GM23248 (cell line): ENCODE measurements around the gene LDLRAD3. TPM values are rescaled to one million over a fixed set of nuclear protein-coding genes. Genes with fewer than 3 reads are reported as not detected.

Experiments used
- DNase-seq: peaks from one replicate; pipeline ENCODE4 v3.0.0-alpha.2; 2015
- H2AFZ ChIP-seq: fragments of 200-600 bp; sonication (generic); 2 replicates; pipeline ENCODE4 v1.6.1; 2016; ENCODE audit warnings: antibody characterized with exemption
- H3F3A ChIP-seq: fragments of 200-600 bp; sonication (generic); 2 replicates; pipeline ENCODE4 v1.6.1; 2016; ENCODE audit warnings: mild to moderate bottlenecking, antibody characterized with exemption, mixed run types; ENCODE audit not compliant: insufficient read depth
- H3K27ac ChIP-seq: fragments of 200-600 bp; sonication (generic); 2 replicates; pipeline ENCODE4 v1.5.1; 2016; ENCODE audit warnings: mild to moderate bottlenecking
- H3K27me3 ChIP-seq: fragments of 200-600 bp; sonication (generic); replicated peaks from 2 replicates; pipeline ENCODE4 v1.6.1; 2016; ENCODE audit warnings: mild to moderate bottlenecking; ENCODE audit not compliant: insufficient read depth
- H3K36me3 ChIP-seq: fragments of 200-600 bp; sonication (generic); 2 replicates; pipeline ENCODE4 v1.6.1; 2016; ENCODE audit warnings: low read depth, mild to moderate bottlenecking
- H3K4me1 ChIP-seq: fragments of 200-600 bp; sonication (generic); 2 replicates; pipeline ENCODE4 v1.6.1; 2016; ENCODE audit warnings: mild to moderate bottlenecking; ENCODE audit not compliant: insufficient read depth
- H3K4me2 ChIP-seq: fragments of 200-600 bp; sonication (generic); one replicate; pipeline ENCODE4 v1.6.1; 2016; ENCODE audit warnings: mild to moderate bottlenecking; ENCODE audit not compliant: unreplicated experiment
- H3K4me3 ChIP-seq: fragments of 200-600 bp; sonication (generic); 2 replicates; pipeline ENCODE4 v1.5.1; 2016; ENCODE audit warnings: mild to moderate bottlenecking
- H3K79me2 ChIP-seq: fragments of 200-600 bp; sonication (generic); 2 replicates; pipeline ENCODE4 v1.6.1; 2016; ENCODE audit warnings: mild to moderate bottlenecking; ENCODE audit not compliant: insufficient read depth
- H3K9ac ChIP-seq: fragments of 200-600 bp; sonication (generic); 2 replicates; pipeline ENCODE4 v1.6.1; 2016; ENCODE audit warnings: mild to moderate bottlenecking
- H3K9me2 ChIP-seq: fragments of 200-600 bp; sonication (generic); 2 replicates; pipeline ENCODE4 v1.6.1; 2016; ENCODE audit warnings: mixed run types, mild to moderate bottlenecking, moderate library complexity; ENCODE audit not compliant: insufficient read depth
- H3K9me3 ChIP-seq: fragments of 200-600 bp; sonication (generic); one replicate; pipeline ENCODE4 v1.6.1; 2017; ENCODE audit warnings: low read depth
- H4K20me1 ChIP-seq: fragments of 200-600 bp; sonication (generic); 2 replicates; pipeline ENCODE4 v1.6.0; 2016; ENCODE audit not compliant: insufficient read depth
- EZH2 ChIP-seq: fragments of 200-600 bp; sonication (generic); IDR thresholded peaks from 2 replicates; pipeline ENCODE4 v1.6.1; 2018; ENCODE audit warnings: antibody characterized with exemption, mild to moderate bottlenecking; ENCODE audit not compliant: insufficient read depth, poor library complexity, severe bottlenecking
- EZH2phosphoT487 ChIP-seq: fragments of 200-600 bp; sonication (generic); IDR thresholded peaks from 2 replicates; pipeline ENCODE4 v1.6.1; 2018; ENCODE audit warnings: antibody characterized with exemption, moderate library complexity, mild to moderate bottlenecking, low read depth; ENCODE audit not compliant: insufficient read depth
- WGBS, 2 experiments: methylation state at CpG; one replicate each; pipeline ENCODE4 v1.1.6; 2015 to 2017; ENCODE audit warnings: low lambda C conversion rate in 2 of 2, low coverage in 1 of 2; ENCODE audit errors: missing lambda C conversion rate in 2 of 2; 5-methylcytosine and 5-hydroxymethylcytosine counted together
- in situ Hi-C: fragments of 300-500 bp; cut with MboI; formaldehyde crosslinking; loops from 2 replicates; pipeline ENCODE4 v1.15.0; 2020
- polyA plus RNA-seq: library from polyadenylated mRNA; unstranded; fragments of >200 nt; fragmentation: Nextera tagmentation; extraction: Ambion mirVana; gene quantifications from 2 replicates; pipeline ENCODE4 v1.2.1, GENCODE V29; 2016
- total RNA-seq: library from RNA; depleted of rRNA; stranded (reverse); fragments of >200 nt; shearing (Covaris generic); gene quantifications from 2 replicates; pipeline ENCODE4 v1.2.3, GENCODE V29; 2014

The LDLRAD3 gene
- total and polyA plus RNA-seq, 2 experiments from 2014 or later, result 6.2 to 6.6 TPM

DNA sequence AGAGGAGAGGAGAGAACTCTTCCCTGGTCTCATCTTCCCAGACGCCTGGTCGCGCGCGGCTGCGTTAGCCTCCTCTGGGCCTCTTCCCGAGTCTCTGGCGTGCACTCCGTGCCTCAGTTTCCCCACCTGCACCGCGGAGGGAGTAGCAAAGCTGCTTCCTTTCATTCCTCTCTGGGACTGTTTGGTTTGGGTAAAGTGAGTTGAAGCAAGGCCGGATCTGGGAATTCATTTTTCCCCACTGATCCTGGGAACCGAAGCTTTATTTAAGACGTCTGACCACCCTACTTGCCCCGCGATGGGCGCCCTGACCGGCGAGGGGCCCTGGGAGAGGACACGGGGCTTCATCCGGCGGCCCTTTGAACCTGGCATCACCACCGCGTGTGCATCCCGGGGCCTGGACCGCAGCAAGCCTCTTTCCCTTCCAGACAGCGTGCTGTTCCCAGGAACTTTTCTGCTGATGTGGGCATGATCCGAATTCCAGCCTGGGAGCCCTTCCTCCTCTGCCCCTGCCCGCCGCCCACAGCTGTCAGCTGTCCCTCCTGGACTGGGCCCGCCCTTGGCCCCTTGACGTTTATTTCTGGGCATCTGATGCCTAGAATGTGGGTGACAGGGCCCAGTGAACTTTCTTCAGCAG is 758 bp downstream of the LDLRAD3 start:
- Histone ChIP-seq H3K27ac (peak overlapping the region; percentile 29), H2AFZ (peak overlapping the region; percentile 87), H3K27me3 (0 out of 2 replicates have a peak, but pooled peaks cover 5% of the 10 kb centered on the region), H3K9me2 (no peaks in the 10 kb centered on the region), H3K9me3 (no peaks in the 10 kb centered on the region), H3K4me3 (peak overlapping the region; percentile 87), H3K36me3 (no peaks in the 10 kb centered on the region), H3K79me2 (peaks cover 20% of the 10 kb centered on the region), H4K20me1 (no peaks in the 10 kb centered on the region), H3K9ac (peak overlapping the region; percentile 79), H3F3A (peaks cover 8% of the 10 kb centered on the region; the same call in 1 of the 2 replicates), H3K4me1 (peaks cover 10% of the 10 kb centered on the region; the same call in 1 of the 2 replicates), H3K4me2 (peak overlapping the region; percentile 84)
- no peak for TF ChIP-seq EZH2
- no peak for TF ChIP-seq EZH2phosphoT487
- DNase-seq, result peak; percentile 59
- 1 to 2% methylated on average over 32 of the region's 32 CpGs for WGBS, 2 experiments
- in situ Hi-C loops, result no loop called here

- Histone ChIP-seq H3K27ac (no peak overlapping the region), H3K79me2 (peaks cover 23% of the 10 kb centered on the region), H4K20me1 (no peaks in the 10 kb centered on the region), H3K9ac (peak overlapping the region; percentile 79), H2AFZ (peak overlapping the region; percentile 87), H3K9me3 (no peaks in the 10 kb centered on the region), H3K27me3 (0 out of 2 replicates have a peak, but pooled peaks cover under 1% of the 10 kb centered on the region), H3K4me3 (peak overlapping the region; percentile 87), H3K36me3 (no peaks in the 10 kb centered on the region), H3F3A (peaks cover 8% of the 10 kb centered on the region; the same call in 1 of the 2 replicates), H3K4me1 (peaks cover 10% of the 10 kb centered on the region; the same call in 1 of the 2 replicates), H3K9me2 (no peaks in the 10 kb centered on the region), H3K4me2 (peak overlapping the region; percentile 84)
- DNase-seq, result no peak
- 23 to 34% methylated on average over 1 to 2 of the region's 2 CpGs for WGBS, 2 experiments
- TF ChIP-seq EZH2phosphoT487 (no peak), EZH2 (no peak)
- in situ Hi-C loops, result no loop called here
Measured at GRCh38 chr11:35945137-35945518, 1.3 kb downstream of the LDLRAD3 start.

DNA sequence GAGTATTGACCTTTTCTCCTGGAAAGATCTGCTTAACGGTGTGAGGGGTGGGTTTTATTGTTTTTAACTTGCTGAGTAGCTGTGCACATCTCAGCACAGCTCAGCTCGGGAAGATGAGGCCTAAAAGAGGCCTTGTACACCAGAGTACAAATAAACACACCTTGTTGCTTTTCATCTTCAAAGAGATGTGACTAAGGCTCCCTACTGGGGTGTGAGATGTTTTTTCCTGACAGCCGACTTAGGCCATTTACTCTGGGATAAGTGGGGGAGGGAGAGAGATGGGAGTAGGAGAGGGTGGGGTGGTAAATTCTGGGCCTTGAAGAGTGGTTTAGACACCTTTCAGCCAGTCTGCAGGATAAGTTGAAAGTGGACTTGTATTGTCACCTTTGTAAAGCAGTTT is 2.9 kb downstream of the LDLRAD3 start:
- Histone ChIP-seq H3K4me1 (peaks cover 10% of the 10 kb centered on the region; the same call in 1 of the 2 replicates), H3K9me3 (no peaks in the 10 kb centered on the region), H3K4me3 (no peak overlapping the region), H3K9me2 (no peaks in the 10 kb centered on the region), H3K9ac (no peak overlapping the region), H3K4me2 (no peak overlapping the region), H3F3A (peaks cover 8% of the 10 kb centered on the region; the same call in 1 of the 2 replicates), H3K27ac (no peak overlapping the region), H3K79me2 (peaks cover 30% of the 10 kb centered on the region), H3K36me3 (no peaks in the 10 kb centered on the region), H2AFZ (no peak overlapping the region), H3K27me3 (no peaks in the 10 kb centered on the region), H4K20me1 (no peaks in the 10 kb centered on the region)
- DNase-seq, result no peak
- TF ChIP-seq EZH2phosphoT487, result no peak
- no peak for TF ChIP-seq EZH2
- WGBS, 2 experiments, result 92 to 93% methylated on average over 3 of the region's 3 CpGs
- in situ Hi-C loops, result no loop called here

DNA sequence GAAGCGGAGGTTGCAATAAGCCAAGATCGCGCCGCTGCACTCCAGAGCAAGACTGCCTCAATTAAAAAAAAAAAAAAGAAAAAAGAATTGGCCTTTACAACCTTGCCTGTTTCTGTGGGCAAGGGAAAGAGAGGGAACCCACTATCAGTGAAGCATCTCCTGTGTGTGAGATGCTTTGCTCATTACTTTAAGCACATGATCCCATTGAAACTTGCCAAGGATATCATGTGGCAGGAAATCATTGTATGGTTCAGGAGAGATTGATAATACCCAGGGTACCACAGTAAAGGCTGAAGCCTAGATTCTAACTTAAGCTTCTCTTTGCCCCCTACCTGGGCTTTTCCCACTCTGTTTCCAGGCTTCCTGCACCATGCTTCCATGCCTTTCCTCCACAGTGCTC is 3.6 kb downstream of the LDLRAD3 start:
- no peaks in the 10 kb centered on the region for H3K9me2 ChIP-seq
- H3F3A ChIP-seq, result peaks cover 8% of the 10 kb centered on the region; the same call in 1 of the 2 replicates
- H3K4me1 ChIP-seq, result peaks cover 10% of the 10 kb centered on the region; the same call in 1 of the 2 replicates
- H2AFZ ChIP-seq, result no peak overlapping the region
- no peak overlapping the region for H3K4me2 ChIP-seq
- no peak overlapping the region for H3K4me3 ChIP-seq
- WGBS, 2 experiments, result 100% methylated on average over 4 of the region's 4 CpGs
- no peaks in the 10 kb centered on the region for H3K36me3 ChIP-seq
- no peak overlapping the region for H3K9ac ChIP-seq
- H4K20me1 ChIP-seq, result no peaks in the 10 kb centered on the region
- no peak for TF ChIP-seq EZH2
- no peak for TF ChIP-seq EZH2phosphoT487
- H3K27ac ChIP-seq, result no peak overlapping the region
- H3K27me3 ChIP-seq, result no peaks in the 10 kb centered on the region
- in situ Hi-C loops, result no loop called here
- no peaks in the 10 kb centered on the region for H3K9me3 ChIP-seq
- no peak for DNase-seq
- peaks cover 30% of the 10 kb centered on the region for H3K79me2 ChIP-seq
